Endometrial microvascular endothelial cells (primary cell): ENCODE results near the gene CFAP97D1. TPM values are rescaled to one million over a fixed set of nuclear protein-coding genes. Genes with fewer than 3 reads are reported as not detected.

ENCODE experiments used
- total RNA-seq: library from RNA; depleted of rRNA; stranded (reverse); fragments of >200 nt; gene quantifications from one replicate; pipeline ENCODE4 v1.2.3, GENCODE V29; 2015; ENCODE audit errors: inconsistent ontology term

CFAP97D1 gene
- total RNA-seq, 1 donor from 2014 or later = not detected

Other genes starting within 250 kb of the CFAP97D1 start
- 15.1 TPM for gene ETV4, start 234.1 kb upstream of the CFAP97D1 start, total RNA-seq
- not detected for gene MEOX1, start 118.5 kb upstream of the CFAP97D1 start, total RNA-seq
- not detected for gene SOST, start 21.6 kb upstream of the CFAP97D1 start, total RNA-seq
- 47.6 TPM for gene DUSP3, start 1.5 kb upstream of the CFAP97D1 start, total RNA-seq
- gene MPP3, start 52.7 kb downstream of the CFAP97D1 start, total RNA-seq = 4.5 TPM
- not detected for gene CD300LG, start 66.7 kb downstream of the CFAP97D1 start, total RNA-seq
- 0.56 TPM for gene MPP2, start 127.1 kb downstream of the CFAP97D1 start, total RNA-seq
- not detected for gene PPY, start 162.0 kb downstream of the CFAP97D1 start, total RNA-seq
- not detected for gene PYY, start 173.5 kb downstream of the CFAP97D1 start, total RNA-seq
- gene NAGS, start 224.2 kb downstream of the CFAP97D1 start, total RNA-seq = 19.8 TPM
- gene TMEM101, start 234.5 kb downstream of the CFAP97D1 start, total RNA-seq = 43.9 TPM